HepG2 (cell line): ENCODE results near the gene FNIP2. TPM values are rescaled to one million over a fixed set of nuclear protein-coding genes. Genes with fewer than 3 reads are reported as not detected.

Experiments
- ELF4 ChIP-seq: sonication (generic); formaldehyde crosslinking; IDR thresholded peaks from 2 replicates; pipeline ENCODE4 v1.5.0; 2020; ENCODE audit warnings: missing genetic modification reagents, mild to moderate bottlenecking, moderate library complexity, borderline replicate concordance
- FIP1L1 ChIP-seq: fragments of 200-400 bp; formaldehyde crosslinking; IDR thresholded peaks from 2 replicates; pipeline ENCODE4 v1.6.1; 2018; ENCODE audit warnings: low read depth, mild to moderate bottlenecking, low read length, moderate library complexity, borderline replicate concordance; ENCODE audit not compliant: insufficient read depth
- KLF11 ChIP-seq: IDR thresholded peaks from 2 replicates; pipeline ENCODE4 v1.6.1; 2016; ENCODE audit warnings: missing compliant biosample characterization
- MZF1 ChIP-seq: sonication (generic); formaldehyde crosslinking; IDR thresholded peaks from 2 replicates; pipeline ENCODE4 v1.8.1; 2023; ENCODE audit warnings: mild to moderate bottlenecking, missing genetic modification reagents, borderline replicate concordance
- PHF5A ChIP-seq: IDR thresholded peaks from one replicate; pipeline ENCODE4 v1.6.1; 2018; ENCODE audit warnings: low read depth, missing genetic modification reagents; ENCODE audit not compliant: unreplicated experiment
- RBAK ChIP-seq: sonication (generic); formaldehyde crosslinking; IDR thresholded peaks from 2 replicates; pipeline ENCODE4 v1.5.1; 2020; ENCODE audit warnings: mild to moderate bottlenecking, missing genetic modification reagents
- SMAD3 ChIP-seq: sonication (generic); formaldehyde crosslinking; IDR thresholded peaks from 2 replicates; pipeline ENCODE4 v1.4.0; 2020; ENCODE audit warnings: missing genetic modification reagents
- TAF15 ChIP-seq: fragments of 200-400 bp; formaldehyde crosslinking; IDR thresholded peaks from one replicate; pipeline ENCODE4 v1.6.1; 2018; ENCODE audit warnings: mild to moderate bottlenecking, low read depth, low read length; ENCODE audit not compliant: poor library complexity, severe bottlenecking
- ZNF205 ChIP-seq: IDR thresholded peaks from 2 replicates; pipeline ENCODE4 v1.6.1; 2018; ENCODE audit warnings: missing biosample characterization, missing genetic modification reagents
- ZNF547 ChIP-seq: sonication (generic); formaldehyde crosslinking; IDR thresholded peaks from 2 replicates; pipeline ENCODE4 v1.5.1; 2020; ENCODE audit warnings: mild to moderate bottlenecking, missing genetic modification reagents
- polyA plus RNA-seq, 8 experiments: library from polyadenylated mRNA; depleted of rRNA in 3 of 8; stranded (reverse) in 7 of 8; unstranded in 1 of 8; fragments of >200 nt; fragmentation: Illumina TruSeq in 4 of 8; extraction: Trizol in 4 of 8; gene quantifications; 2 replicates each; pipeline versions ENCODE4 v1.2.1 to v1.2.3, GENCODE V29; 2011 to 2016; ENCODE audit warnings: low read depth in 4 of 8, missing spikeins in 1 of 8, mixed read lengths in 1 of 8; ENCODE audit not compliant: insufficient read depth in 1 of 8
- total RNA-seq, 5 experiments: library from RNA; depleted of rRNA; stranded (reverse); fragments of >200 nt; fragmentation: Illumina TruSeq; extraction: Trizol; gene quantifications; 2 replicates each; pipeline ENCODE4 v1.2.3, GENCODE V29; 2016; ENCODE audit warnings: low read depth in 1 of 5
- TF ChIP-seq, protein P1 (sequence below): sonication (generic); formaldehyde crosslinking; IDR thresholded peaks from 2 replicates; pipeline ENCODE4 v1.4.0; 2020; ENCODE audit warnings: mild to moderate bottlenecking, missing genetic modification reagents, borderline replicate concordance
- TF ChIP-seq, protein P2 (sequence below): IDR thresholded peaks from 2 replicates; pipeline ENCODE4 v1.6.1; 2018; ENCODE audit warnings: missing genetic modification reagents
- TF ChIP-seq, protein P3 (sequence below): sonication (generic); formaldehyde crosslinking; conservative IDR thresholded peaks from 2 replicates; pipeline ENCODE4 v1.8.0; 2022; ENCODE audit warnings: mild to moderate bottlenecking, moderate library complexity, missing genetic modification reagents
- TF ChIP-seq, protein P4 (sequence below), 2 experiments: sonication (generic) in 1 of 2; formaldehyde crosslinking in 1 of 2; IDR thresholded peaks; 2 replicates each; pipeline versions ENCODE4 v1.4.0 to v1.6.1; 2018 to 2020; ENCODE audit warnings: missing genetic modification reagents in 2 of 2, borderline replicate concordance in 1 of 2, low read depth in 1 of 2, mild to moderate bottlenecking in 1 of 2, missing biosample characterization in 1 of 2
- TF ChIP-seq, protein P5 (sequence below): sonication (generic); formaldehyde crosslinking; IDR thresholded peaks from 2 replicates; pipeline ENCODE4 v1.5.0; 2020; ENCODE audit warnings: mild to moderate bottlenecking, missing genetic modification reagents

FNIP2 gene
- total and polyA plus RNA-seq, 2 of the 13 experiments (the other 11 are each of a cell fraction or from before 2014, with no cell fraction given) = 15.5 to 21.0 TPM

DNA sequence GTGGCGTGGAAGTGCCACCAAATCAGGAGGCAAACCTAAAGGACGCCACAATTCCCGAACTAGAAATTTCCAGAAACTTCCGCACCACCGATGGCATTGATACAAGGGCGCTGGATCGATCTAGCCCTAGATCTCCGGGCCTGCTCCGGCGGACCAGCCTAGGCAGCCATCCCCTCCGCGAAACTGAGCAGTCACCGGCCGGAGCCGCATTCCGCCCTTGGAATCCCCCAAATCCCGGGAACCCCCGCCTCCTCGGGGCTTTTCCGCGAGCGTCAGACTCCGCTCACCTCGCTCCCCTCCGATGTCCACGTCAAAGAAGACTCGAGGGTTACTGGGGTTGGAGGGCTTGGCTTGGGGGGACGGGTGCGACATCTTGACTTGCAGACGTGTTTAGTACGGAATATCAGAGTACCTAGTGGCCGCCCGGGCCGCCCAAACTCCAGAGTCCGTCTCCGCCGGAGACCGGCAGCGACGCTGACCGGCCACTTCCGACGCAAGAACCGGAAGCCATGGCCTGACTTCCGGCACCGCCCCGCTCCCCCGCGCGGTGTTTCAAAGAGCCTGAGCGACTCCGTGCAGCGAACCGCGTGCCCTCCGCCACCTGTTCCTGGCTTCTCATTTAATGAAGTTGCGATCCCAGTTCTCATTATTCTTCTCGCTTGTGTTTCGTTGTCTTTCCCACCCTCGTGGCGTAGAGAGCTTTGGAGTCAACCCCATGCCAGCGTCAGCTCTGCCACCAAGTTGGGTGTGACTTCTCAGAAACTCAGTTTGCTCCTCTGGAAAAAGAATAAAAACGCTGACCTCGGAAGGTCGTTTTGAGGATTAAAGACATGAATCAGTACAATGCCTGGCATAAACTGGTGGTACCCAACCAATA lies 45.7 kb upstream of the FNIP2 start, which contains the start of gene PPID (continued):
- TF ChIP-seq, protein P1, sequence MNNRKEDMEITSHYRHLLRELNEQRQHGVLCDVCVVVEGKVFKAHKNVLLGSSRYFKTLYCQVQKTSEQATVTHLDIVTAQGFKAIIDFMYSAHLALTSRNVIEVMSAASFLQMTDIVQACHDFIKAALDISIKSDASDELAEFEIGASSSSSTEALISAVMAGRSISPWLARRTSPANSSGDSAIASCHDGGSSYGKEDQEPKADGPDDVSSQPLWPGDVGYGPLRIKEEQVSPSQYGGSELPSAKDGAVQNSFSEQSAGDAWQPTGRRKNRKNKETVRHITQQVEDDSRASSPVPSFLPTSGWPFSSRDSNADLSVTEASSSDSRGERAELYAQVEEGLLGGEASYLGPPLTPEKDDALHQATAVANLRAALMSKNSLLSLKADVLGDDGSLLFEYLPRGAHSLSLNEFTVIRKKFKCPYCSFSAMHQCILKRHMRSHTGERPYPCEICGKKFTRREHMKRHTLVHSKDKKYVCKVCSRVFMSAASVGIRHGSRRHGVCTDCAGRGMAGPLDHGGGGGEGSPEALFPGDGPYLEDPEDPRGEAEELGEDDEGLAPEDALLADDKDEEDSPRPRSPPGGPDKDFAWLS (CRISPR knock-in tag) = no peak
- TF ChIP-seq TAF15 (no peak), ZNF547 (CRISPR knock-in tag) (peak; percentile 87), FIP1L1 (no peak), ELF4 (peak; percentile 82; the same call in 1 of the 2 replicates), RBAK (CRISPR knock-in tag) (no peak), MZF1 (no peak), PHF5A (no peak), SMAD3 (CRISPR knock-in tag) (peak; percentile 77), ZNF205 (CRISPR knock-in tag) (peak; percentile 81; the same call in 1 of the 2 replicates), KLF11 (CRISPR knock-in tag) (peak; percentile 88; the same call in 1 of the 2 replicates)
- TF ChIP-seq, protein P2, sequence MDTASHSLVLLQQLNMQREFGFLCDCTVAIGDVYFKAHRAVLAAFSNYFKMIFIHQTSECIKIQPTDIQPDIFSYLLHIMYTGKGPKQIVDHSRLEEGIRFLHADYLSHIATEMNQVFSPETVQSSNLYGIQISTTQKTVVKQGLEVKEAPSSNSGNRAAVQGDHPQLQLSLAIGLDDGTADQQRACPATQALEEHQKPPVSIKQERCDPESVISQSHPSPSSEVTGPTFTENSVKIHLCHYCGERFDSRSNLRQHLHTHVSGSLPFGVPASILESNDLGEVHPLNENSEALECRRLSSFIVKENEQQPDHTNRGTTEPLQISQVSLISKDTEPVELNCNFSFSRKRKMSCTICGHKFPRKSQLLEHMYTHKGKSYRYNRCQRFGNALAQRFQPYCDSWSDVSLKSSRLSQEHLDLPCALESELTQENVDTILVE (CRISPR knock-in tag) = 0 out of 2 replicates have a peak, but pooled peaks have one; percentile 71
- TF ChIP-seq, protein P3, sequence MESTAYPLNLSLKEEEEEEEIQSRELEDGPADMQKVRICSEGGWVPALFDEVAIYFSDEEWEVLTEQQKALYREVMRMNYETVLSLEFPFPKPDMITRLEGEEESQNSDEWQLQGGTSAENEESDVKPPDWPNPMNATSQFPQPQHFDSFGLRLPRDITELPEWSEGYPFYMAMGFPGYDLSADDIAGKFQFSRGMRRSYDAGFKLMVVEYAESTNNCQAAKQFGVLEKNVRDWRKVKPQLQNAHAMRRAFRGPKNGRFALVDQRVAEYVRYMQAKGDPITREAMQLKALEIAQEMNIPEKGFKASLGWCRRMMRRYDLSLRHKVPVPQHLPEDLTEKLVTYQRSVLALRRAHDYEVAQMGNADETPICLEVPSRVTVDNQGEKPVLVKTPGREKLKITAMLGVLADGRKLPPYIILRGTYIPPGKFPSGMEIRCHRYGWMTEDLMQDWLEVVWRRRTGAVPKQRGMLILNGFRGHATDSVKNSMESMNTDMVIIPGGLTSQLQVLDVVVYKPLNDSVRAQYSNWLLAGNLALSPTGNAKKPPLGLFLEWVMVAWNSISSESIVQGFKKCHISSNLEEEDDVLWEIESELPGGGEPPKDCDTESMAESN (CRISPR knock-in tag) = peak; percentile 79; the same call in 1 of the 2 replicates
- TF ChIP-seq, protein P4, sequence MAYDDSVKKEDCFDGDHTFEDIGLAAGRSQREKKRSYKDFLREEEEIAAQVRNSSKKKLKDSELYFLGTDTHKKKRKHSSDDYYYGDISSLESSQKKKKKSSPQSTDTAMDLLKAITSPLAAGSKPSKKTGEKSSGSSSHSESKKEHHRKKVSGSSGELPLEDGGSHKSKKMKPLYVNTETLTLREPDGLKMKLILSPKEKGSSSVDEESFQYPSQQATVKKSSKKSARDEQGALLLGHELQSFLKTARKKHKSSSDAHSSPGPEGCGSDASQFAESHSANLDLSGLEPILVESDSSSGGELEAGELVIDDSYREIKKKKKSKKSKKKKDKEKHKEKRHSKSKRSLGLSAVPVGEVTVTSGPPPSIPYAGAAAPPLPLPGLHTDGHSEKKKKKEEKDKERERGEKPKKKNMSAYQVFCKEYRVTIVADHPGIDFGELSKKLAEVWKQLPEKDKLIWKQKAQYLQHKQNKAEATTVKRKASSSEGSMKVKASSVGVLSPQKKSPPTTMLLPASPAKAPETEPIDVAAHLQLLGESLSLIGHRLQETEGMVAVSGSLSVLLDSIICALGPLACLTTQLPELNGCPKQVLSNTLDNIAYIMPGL (CRISPR knock-in tag; IDR thresholded peaks at IDR 0.05; ENCODE audit: borderline replicate concordance in 1 of 2, low read depth in 1 of 2) = peak; percentile 28 to 82; a peak in 2 of 4 replicates
- TF ChIP-seq, protein P5, sequence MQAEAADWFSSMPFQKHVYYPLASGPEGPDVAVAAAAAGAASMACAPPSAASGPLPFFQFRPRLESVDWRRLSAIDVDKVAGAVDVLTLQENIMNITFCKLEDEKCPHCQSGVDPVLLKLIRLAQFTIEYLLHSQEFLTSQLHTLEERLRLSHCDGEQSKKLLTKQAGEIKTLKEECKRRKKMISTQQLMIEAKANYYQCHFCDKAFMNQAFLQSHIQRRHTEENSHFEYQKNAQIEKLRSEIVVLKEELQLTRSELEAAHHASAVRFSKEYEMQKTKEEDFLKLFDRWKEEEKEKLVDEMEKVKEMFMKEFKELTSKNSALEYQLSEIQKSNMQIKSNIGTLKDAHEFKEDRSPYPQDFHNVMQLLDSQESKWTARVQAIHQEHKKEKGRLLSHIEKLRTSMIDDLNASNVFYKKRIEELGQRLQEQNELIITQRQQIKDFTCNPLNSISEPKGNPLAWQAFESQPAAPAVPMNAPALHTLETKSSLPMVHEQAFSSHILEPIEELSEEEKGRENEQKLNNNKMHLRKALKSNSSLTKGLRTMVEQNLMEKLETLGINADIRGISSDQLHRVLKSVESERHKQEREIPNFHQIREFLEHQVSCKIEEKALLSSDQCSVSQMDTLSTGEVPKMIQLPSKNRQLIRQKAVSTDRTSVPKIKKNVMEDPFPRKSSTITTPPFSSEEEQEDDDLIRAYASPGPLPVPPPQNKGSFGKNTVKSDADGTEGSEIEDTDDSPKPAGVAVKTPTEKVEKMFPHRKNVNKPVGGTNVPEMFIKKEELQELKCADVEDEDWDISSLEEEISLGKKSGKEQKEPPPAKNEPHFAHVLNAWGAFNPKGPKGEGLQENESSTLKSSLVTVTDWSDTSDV (CRISPR knock-in tag) = no peak
